HG02973 (cell line): ENCODE measurements around the gene CALY.

Experiments used
- ATAC-seq: cut with Tn5 transposase; IDR thresholded peaks from one replicate; pipeline ENCODE4 v1.9.1; 2021; ENCODE audit warnings: moderate library complexity; ENCODE audit not compliant: unreplicated experiment

CALY gene

DNA sequence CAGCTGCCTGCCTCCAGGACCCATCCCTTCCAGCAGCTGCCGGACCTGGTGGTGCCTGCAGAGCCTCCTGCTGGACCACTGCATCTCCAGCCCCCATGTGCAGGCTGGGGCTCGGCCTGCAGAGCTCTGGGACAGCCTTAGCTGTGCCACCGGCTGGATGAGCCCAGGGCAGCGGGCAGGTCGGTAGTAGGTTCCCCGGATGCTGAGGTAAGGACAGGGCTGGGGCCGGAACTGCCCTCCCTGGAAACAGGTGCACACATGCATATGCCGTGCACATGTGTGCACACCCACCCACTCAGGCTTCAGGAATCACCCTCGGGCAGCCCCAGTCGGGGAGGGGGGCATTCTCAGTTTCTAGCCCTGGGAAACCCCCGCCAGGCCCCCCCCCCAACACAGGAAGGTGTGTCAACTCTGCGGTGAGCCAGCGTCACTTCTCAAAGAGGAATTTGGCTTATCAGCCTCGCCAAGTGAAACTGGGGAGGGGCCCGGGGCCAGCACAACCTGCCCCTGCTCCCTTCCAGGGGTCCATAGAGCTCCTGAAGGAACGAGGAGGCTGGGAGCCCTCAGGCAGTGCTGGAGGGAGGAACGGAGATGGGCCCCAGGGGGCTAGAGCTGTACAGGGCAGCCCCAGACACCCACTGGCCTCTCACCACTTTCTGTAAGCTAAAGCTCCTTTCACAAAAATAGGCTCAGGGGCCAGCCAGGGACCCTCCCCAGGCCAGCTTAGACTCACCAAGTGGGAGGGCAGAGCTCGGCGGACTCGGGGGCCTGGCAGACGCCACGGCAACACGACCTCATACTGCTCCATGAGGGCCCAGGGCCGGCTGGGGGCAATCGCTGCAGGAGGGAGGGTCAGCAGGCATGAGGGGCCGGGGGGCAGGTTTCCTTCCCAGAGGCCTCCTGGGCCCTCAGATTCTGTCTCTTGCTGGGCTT lies 61.7 kb downstream of the CALY start:
- peak; percentile 43 for ATAC-seq
